CD4-positive, alpha-beta T cell treated with Interleukin-6 at 100 ng/mL for 8 hours (primary cell): ENCODE data around the gene MMEL1.
"Not testable (repeated sequence)": the region's sequence is repeated elsewhere in the genome, so short reads cannot be mapped to it uniquely, and the experiment has no call there.

Experiments used
- DNase-seq: peaks from one replicate; pipeline ENCODE4 v3.0.0-alpha.2; 2020; ENCODE audit warnings: mixed read lengths, low spot score

The MMEL1 gene

DNA sequence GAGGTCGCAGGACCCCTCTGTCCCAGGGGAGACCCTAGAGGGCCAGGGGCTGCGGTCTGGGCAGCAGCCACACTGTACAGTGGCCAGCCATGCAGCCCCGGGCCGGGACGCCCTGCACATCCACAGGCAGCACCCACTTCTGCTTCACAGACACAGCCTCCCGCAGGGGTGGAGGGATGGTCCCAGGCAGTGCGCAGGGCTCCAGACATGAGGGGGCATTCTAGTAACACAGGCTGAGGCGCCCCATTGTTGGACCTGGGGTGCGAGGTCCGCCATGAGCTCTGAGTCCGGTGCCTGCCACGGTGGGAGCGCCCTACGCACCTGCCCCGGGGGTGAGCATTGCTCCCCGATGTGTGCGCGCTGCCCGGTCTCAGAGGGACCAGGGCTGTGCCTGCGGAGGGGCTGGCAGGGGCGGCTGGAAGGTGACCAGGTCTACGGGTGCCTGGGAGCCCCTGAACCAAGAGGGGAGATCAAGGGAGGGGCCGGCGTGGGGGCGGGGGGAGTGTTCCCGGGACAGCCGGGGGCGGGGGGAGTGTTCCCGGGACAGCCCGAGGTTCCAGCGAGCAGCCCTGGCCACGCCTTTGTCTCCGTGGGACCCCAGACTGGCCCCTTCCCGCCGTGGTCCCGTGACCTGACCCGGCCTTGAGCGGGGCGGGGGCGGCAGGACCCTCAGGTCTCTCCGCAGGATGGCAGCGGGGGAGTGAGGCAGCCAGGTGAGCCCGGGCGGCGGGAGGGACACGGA lies 4.5 kb downstream of the MMEL1 start:
- no peak for DNase-seq

- DNase-seq, result no peak
Observed at GRCh38 chr1:2627746-2628145, 5.1 kb downstream of the MMEL1 start.

DNA sequence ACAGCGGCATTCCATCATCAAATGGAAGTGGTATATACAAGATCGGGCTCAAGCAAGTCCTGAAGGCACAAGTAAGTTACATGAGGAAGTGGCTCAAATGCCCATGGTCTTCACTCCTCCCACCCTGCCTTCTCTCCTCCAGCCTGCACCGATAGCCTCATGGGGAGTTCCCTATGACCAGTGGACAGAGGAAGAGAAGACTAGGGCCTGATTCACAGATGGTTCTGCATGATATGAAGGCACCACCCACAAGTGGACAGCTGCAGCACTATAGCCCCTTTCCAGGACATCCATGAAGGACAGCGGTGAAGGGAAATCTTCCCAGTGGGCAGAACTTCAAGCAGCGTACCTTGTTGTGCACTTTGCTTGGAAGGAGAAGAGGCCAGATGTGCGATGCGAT lies 7.1 kb downstream of the MMEL1 start:
- not testable (repeated sequence) for DNase-seq

GRCh38 chr1:2625311-2625710 lies 7.5 kb downstream of the MMEL1 start:
- no peak for DNase-seq

GRCh38 chr1:2624735-2625300 lies 8.0 kb downstream of the MMEL1 start:
- DNase-seq, result no peak

DNA sequence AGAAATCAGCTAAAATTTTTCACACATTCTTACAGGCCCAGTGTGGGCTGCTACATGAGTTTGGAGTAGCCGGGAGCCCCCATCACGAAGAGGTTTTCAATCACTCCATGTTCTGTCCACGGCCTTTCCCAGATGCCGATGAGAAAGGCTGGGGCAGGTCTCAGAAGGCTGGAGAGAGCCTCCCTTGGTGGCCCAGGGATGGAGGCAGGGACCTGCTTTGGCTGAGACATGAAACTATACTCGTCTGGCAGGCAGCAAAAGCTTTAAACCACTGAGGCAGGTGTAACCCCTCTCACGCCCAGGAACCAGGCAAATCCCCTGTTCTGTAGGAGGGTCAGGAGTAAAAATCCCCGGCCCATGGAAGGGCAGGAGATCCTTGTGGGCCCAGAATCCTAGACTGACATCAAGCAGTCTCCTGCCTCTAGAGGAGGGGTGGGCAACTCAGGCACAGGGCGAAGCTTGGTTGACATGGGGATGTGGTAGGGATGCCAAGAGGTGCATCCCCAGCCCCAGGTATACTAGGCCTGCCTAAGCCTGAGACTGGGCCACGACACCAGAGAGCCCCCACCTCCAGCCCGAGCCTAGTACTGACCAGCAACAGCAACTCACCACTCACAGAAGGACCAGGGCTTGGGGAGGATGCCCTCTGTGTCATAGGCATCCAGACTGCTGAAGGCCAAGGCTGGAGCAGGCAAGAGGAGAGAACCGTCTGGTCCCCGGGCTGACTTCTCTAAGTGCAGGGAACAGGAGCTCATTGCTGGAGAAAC lies 9.1 kb downstream of the MMEL1 start:
- no peak for DNase-seq

DNA sequence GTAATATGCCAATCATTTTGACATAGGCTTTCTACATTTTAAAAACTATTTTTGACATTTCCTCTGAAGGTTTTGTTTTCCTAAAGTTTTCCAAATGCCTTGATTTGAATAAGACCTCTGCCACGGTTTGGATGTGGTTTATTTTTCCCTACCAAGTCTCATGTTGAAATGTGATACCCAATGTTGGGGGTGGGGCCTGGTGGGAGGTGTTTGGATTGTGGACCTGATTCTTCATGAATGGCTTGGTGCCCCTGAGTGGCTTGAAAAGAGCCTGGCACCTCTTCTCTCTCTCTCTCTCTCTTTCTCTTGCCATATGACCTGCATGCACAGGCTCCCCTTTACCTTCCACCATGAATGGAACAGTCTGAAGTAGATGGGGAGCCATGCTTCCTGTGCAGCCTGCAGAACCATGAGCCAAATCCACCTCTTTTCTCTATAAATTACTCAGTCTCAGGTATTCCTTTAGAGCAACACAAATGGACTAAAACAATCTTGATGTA lies 14.8 kb downstream of the MMEL1 start:
- no peak for DNase-seq

DNA sequence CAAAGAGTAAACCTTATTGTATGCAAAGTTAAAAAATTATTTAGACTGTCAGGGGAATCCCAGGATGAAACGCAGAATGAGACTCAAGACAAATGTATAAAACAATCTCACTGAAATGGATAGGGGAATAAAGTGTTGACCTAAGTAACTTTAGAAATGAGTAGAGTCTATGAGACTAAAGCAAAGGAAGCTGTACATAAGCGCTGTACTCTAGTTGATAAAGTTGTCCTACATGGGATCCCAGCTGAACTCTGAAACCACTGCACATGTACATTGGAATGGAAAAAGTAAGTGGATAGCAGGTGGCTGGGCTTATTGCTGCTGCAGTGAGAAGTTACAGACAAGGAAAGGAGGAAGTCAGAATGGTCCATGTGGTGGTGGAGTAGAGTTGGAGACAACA lies 18.7 kb downstream of the MMEL1 start:
- DNase-seq, result no peak

DNA sequence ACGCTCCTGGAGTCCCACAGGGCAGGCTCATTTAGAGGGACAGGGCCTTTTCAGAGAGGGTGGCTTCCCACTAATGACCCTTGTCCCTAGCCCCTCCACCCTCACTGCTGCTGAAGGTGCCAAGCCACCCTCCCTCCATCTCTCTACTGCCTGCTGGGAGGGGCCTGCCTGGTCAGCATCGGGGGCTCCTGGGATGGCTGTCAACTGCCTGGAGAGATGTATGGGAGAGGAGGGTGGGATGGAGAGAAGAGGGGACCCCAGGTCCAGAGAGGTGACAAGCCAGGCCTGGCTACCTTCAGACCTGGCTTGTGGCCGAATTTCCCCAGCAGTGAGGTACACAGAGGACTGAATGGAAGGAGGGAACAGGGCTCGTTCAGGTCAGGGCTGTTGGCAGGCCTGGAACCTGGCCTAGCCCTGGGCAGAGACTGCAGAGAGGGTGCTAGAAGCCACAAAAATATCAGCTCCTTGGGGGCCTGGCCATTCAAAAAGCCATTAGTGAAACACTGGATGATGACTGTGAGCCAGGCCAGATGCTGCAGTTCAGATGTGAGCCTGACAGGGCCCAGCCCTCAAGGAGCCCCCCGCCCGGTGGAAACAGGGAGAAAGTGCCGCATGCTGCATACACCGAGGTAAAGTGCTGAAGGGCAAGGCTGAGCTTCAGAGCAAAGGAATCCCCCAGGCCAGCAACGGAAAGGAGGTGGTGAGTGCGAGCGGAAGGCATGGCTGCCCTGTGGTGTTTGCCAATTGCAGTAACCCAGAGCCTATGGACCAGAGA lies 20.0 kb downstream of the MMEL1 start:
- DNase-seq, result no peak

DNA sequence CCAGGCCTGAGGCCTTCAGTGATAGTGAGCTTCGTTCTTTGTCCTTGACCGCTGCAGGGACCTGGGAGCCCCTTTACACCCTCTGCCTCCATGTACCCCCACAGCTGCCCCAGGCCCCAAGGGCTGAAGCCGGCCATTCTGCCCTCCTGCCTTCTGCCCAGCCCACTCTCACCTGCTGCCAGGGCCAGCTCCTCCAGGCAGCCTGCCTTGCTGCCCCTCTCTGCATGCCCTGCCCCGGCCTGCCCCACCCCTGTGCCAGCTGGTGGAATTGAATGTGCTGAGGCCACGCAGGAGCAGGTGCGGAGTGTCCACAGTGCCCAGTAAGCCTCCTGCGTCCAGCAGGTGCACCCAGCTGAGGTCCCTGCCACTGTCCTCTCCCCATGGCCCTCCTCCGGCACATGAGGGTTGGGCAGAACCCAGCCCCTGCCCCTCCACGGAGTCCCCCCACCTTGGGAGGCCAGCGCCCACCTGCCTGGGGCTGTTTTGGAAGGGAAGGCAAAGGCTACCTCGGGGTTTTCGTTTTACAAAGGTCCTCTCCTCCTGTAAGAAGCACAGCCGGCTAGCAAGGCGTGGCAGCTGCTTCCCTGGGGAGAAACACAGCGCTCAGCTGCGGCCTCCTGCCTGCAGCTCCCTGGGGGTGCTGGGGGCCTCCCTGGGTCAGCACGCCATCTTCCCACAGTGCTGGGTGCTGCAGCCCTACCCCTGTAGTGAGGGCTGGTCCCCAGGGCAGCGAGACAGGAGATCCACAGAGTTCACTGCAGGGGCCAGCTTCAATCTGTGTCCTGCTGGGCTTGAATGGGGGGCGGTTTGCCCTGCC lies 21.0 kb downstream of the MMEL1 start:
- DNase-seq, result no peak

- DNase-seq, result no peak
Observed at GRCh38 chr1:2611031-2611501, 21.8 kb downstream of the MMEL1 start.

DNA sequence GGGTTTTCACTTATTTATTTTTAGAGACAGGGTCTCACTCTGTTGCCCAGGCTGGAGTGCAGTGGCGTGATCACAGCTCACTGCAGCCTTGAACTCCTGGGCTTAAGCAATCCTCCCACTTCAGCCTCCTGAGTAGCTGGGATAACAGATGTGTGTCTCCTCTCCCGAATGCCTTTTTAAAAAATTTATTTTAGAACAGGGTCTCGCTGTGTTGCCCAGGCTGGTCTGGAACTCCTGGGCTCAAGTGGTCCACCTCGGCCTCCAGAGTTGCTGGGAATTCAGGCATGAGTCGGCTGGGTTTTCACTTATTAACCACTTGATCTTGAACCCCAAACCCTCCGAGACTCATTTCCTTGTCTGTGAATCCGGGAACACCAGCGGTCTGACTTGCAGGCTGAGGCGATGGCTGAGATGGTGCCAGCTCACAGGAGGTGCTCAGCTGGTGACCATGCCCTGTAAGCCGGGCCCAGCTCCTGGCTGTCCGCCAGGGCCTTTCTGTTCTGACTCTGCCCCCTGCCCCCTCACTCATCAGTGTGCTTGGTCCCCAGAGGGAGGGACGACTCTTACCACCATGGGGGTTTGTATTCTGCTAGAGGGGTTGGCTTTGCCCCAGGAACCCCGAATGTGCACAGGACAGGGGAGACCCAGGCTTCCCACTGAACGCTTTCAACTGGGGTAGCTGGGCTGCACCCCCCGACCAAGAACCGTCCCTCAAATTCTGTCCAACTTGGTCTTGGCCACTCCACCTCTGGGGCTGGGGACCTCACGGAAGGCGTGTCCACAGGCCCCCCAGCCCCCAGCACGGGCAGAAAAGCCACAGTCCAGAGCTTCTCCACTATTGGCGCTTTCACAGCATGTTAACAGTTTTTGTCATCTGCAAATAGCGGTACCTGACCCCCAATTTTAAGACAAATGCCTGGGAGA lies 22.5 kb downstream of the MMEL1 start:
- DNase-seq, result no peak

DNA sequence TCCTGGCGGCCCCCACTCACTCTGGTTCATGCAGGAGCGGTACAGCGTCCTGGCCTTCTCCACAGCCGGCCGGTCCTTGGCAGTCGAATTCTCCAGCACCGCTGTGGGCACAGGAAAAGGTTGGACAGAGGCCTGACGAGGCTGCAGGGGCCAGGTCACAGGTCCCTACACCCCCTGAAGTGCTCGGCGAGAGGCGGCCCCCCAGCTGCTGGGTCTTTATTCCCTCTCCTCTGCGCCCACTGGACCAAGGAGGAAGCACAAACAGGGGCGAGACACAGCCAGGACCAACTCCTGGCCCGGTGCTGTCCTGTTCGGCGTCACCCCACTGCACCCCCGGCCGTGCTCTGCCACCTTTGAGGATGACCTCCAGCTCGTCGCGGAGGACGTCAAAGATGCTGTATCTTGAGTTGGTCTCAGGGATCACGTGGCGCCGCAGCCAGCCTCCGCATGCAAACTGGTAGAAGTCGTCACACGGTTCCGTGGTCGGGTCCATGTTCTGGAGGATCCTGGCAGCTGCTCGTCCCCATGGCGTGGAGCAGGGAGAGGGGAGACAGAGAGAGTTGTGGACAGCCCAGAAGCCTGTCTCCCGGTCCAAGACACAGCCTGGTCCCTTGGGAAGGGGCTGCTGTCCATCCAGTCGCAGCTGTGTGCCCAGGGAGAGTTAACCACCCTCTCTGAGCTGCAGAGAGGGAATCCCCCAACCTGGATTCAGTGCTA lies 23.3 kb downstream of the MMEL1 start:
- DNase-seq, result no peak

DNA sequence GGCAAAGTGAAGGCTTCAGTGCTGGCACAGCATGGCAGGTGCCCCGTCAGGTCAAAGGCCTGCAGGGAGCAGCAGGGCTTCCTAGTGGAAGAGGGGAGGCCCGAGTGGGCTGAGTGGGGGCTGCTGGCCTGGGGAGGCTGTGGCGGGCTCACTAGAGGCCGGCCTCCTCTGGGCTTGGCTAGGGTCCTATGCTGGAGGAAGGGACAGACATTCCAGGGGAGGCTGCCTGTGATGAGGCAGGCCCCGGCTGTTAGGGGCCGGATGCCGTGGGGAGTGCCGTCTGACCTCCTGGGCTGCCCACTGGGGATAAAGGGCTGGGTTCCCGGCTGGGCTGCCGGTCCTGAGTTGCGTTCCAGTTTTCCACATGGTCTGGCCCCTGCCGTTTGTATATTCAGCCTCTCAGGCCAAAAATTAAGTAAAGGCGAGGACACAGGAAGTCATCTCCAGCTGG lies 25.1 kb downstream of the MMEL1 start:
- no peak for DNase-seq

DNA sequence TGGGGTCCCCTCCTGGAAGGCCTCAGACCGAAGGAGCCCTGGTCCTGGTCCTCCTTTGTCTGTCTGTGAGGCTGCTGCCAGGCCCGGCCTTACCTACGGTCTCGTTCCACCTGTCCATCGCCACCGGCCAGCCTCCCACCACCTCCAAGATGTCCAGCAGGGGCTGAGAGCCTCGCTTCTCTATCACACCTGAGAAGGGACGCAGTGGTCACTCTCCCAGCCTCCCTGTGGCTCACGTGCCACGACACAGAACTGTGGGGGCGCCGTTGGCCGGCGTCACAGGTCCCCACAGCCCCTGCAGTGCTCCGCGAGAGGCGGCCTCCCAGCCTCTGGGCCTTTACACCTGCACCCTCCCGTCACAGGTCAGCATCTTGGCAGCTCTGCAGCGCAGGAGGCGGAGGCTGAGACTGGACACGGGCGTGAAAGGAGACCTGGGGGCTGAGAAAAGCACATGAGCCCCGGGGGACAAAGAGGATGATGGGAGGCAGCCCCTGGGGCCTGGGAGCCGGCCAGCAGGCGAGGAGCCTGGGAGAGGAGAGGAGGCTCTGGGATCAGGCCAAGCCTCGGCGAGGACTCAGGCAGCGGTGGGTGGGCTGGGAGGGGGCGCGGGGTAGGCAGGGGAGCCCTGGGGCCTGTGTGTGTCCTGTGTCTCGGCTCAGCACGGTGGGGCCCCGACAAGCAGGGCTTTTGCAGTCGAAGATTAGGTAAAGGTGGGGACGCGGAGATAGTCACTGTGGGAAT lies 25.8 kb downstream of the MMEL1 start:
- DNase-seq, result no peak

GRCh38 chr1:2606396-2606880 lies 26.4 kb downstream of the MMEL1 start:
- no peak for DNase-seq

DNA sequence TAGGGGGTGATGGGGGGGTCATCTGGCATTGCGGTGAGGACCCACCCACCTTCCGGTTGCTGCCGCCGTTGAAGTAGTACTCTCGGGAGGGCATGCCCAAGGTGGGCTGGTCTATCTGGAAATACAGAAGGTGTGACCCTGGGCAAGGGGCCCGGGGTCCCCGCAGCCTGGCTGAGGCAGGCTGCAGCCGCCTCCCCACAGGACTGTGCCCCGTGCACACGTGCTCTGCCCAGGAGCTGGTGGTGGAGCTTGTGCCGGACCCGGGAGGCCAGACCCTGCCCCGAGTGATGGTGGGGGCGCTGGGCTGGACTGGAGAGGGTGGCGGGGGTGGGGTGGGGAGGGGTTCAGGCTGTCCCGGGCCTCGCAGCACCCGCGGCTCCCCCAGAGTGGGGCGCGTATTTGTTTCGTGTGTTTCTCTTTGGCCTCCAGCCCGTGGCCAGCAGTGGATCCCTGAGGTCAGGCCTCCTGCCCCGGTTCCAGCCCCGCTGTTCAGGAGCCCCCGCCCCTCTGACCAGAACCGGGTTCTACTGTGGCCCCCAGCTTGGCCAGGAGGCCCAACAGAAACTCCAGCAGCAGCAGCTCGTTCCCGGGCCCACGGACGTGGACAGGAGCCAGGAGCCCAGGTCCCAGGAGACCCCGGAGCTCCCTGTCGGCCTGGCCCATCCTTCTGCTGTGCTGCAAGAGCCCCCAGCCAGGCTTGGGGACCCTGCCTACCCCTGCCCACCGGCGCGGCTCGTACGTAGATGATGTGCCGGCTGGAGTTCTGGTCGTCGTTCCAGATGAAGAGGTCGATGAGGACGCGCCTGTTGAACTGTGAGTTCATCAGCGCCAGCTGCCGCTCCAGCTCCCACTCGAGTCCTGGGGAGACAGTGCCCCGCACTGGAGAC lies 27.1 kb downstream of the MMEL1 start:
- DNase-seq, result no peak
